NCI-H748 (cell line): ENCODE measurements around the gene EPOP.

Source experiments
- DNase-seq: peaks from one replicate; lab custom pipeline; 2025; ENCODE audit not compliant: unreplicated experiment; lab: John Stamatoyannopoulos, UW

Gene EPOP

GRCh38 chr17:38674749-38675615, at the start of gene EPOP:
Gene EPOP (minus strand): TSS chr17:38674957. CDS start chr17:38674495, 462 bp downstream.
- peak; percentile 92 for DNase-seq

DNA sequence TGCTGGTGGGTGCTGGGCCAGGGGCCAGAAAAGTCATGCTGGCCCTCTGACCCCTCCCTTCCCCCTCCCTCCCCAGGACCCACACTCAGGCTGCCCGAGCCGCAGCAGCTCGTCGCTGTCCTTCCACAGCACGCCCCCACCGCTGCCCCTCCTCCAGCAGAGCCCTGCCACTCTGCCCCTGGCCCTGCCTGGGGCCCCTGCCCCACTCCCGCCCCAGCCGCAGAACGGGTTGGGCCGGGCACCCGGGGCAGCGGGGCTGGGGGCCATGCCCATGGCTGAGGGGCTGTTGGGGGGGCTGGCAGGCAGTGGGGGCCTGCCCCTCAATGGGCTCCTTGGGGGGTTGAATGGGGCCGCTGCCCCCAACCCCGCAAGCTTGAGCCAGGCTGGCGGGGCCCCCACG, 47.0 kb upstream of the EPOP start:
- no peak for DNase-seq

GRCh38 chr17:38720941-38721340, 46.2 kb upstream of the EPOP start:
- DNase-seq = no peak

DNA sequence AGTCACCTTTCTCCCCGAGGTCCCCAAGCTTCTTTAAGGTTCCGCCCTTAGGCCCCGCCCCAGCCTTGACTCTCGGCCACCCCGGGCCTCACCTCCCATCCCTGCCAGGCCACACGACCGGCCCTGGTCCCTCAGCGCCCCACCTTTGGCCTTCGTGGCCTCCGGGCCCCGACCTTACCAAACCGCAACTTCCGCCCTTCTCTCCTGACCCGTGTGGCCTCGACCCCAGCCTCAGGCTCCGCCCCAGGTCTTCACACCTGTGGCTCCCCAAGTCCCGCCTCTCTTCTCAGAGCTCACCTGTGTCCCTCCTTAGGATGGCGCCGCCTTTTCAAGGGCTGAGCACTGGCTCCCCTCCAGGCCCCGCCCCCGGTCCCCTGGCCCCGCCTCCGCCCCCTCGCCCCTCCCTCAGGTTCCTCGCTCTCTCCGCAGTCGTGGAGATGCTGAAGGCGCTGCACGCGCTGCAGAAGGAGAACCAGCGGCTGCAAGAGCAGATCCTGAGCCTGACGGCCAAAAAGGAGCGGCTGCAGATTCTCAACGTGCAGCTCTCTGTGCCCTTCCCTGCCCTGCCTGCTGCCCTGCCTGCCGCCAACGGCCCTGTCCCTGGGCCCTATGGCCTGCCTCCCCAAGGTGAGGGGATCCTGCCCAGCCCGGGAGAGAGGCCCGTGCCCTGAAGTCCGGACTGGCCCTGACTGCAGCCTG, 45.3 kb upstream of the EPOP start:
- no peak for DNase-seq

- no peak for DNase-seq
Measured at GRCh38 chr17:38719289-38719942, 44.7 kb upstream of the EPOP start.

GRCh38 chr17:38717139-38717745, 42.5 kb upstream of the EPOP start:
- DNase-seq = no peak

DNA sequence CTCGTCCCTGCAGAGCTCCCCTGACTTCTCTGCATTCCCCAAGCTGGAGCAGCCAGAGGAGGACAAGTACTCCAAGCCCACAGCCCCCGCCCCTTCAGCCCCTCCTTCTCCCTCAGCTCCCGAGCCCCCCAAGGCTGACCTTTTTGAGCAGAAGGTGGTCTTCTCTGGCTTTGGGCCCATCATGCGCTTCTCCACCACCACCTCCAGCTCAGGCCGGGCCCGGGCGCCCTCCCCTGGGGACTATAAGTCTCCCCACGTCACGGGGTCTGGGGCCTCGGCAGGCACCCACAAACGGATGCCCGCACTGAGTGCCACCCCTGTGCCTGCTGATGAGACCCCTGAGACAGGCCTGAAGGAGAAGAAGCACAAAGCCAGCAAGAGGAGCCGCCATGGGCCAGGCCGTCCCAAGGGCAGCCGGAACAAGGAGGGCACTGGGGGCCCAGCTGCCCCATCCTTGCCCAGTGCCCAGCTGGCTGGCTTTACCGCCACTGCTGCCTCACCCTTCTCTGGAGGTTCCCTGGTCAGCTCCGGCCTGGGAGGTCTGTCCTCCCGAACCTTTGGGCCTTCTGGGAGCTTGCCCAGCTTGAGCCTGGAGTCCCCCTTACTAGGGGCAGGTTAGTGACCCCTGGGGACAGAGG, 41.7 kb upstream of the EPOP start:
- no peak for DNase-seq

- DNase-seq = no peak
Measured at GRCh38 chr17:38715216-38715943, 40.6 kb upstream of the EPOP start.

DNA sequence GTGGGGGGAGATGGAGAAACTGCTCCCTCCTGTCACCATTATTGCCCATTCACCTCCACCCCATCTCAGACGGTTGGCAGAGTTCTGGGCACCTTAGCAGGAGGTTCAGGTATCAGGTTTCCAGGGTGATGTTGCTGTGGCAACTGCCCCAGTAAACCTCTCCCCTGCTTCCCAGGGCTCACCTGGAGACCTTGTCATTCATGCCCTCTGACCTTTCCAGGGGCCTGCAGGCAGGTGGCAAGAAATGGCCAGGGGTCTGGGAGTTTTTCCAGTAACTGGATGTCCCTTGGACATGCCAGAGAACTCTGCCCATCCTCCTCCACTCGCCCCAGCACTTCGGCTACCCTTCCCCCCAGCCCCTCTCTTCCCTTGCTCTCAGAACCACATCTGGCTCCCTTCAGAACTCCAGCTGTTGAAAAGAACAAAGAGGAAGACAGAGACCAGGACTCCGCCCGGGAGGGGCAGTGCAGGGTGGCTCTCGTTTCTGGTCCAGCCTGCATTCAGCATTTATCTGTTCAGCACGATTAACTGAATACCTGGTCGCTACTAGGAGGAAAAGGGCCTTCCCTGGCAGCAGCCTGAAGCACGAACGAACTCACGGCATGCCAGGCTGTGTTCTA, 38.8 kb upstream of the EPOP start:
- no peak for DNase-seq

- DNase-seq = no peak
Measured at GRCh38 chr17:38712593-38712992, 37.8 kb upstream of the EPOP start.

GRCh38 chr17:38711792-38712571, 37.2 kb upstream of the EPOP start:
- peak; percentile 26 for DNase-seq

GRCh38 chr17:38710985-38711384, 36.2 kb upstream of the EPOP start:
- no peak for DNase-seq

GRCh38 chr17:38710604-38710962, 35.8 kb upstream of the EPOP start:
- no peak for DNase-seq

GRCh38 chr17:38709864-38710603, 35.3 kb upstream of the EPOP start:
- no peak for DNase-seq

DNA sequence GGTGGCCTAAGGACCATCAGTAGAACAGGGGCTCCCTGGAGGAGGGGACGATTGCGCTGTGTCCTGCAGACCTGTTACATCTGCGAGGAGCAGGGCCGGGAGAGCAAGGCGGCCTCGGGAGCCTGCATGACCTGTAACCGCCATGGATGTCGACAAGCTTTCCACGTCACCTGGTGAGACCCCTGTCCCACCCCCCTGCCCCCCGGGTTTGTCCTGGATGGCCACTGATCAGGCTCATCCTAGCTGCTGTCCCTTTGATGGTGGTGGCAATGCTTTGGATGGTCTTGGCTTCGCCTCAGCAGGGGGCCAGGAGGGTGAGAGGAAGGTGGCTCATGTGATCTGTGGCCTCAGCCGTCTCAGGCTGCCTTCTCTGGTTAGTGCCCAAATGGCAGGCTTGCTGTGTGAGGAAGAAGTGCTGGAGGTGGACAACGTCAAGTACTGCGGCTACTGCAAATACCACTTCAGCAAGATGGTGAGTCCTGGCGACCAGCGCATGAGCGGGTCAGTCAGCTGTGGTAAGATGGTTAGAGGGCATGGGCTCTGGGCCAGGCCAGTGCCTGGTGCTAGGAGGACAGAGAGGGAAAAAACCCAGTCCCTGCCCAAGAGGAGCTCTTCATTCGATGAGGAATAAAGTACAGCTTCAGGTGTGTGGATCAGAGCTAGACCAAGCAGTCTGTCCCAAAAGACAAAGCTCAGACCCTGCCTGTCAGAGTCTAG, 34.5 kb upstream of the EPOP start:
- DNase-seq = no peak

- no peak for DNase-seq
Measured at GRCh38 chr17:38707678-38708351, 33.1 kb upstream of the EPOP start.

DNA sequence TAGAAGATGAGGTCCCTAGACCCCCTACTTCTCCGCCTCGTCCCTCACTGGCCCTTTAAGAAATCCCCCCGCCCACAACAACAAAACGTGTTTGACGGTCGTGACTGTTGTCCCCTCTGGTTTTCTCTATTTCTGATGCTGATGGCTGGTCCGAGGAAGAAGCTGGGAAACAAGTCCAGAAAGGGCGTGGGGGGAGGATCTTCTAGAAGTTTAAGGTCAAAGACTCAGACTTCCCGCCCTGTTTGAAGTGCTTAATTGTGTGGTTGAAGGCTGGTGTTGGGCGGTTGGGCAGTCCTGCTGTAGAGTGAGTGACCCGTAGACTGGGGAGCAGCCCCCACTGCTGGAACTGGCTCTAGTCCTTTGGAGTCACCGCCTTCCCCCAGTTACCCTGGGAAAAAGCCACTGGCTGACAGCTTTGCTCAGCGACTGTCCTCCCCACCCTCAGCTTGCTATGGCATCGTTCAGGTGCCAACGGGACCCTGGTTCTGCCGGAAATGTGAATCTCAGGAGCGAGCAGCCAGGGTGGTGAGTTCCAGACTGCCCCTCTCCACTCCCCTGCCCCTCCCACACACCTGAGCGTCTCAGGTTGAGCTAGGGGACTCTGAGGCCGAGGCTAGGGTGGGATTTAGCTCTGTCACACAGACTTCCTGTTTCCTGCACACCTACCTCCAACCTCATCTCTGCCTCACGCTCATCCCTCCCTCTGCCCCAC, 31.9 kb upstream of the EPOP start:
- peak; percentile 49 for DNase-seq
